Stimulated activated CD8-positive, alpha-beta memory T cell treated with anti-CD3 and anti-CD28 coated beads, Interleukin-15, amount 100 ng/mL, for 1 hour (primary cell): ENCODE measurements around the gene HCN2.

Experiments
- DNase-seq: peaks from one replicate; pipeline ENCODE4 v3.0.0-alpha.2; 2020; ENCODE audit warnings: low read depth

The HCN2 gene

GRCh38 chr19:657611-658010 is 67.9 kb downstream of the HCN2 start:
- DNase-seq, result no peak

DNA sequence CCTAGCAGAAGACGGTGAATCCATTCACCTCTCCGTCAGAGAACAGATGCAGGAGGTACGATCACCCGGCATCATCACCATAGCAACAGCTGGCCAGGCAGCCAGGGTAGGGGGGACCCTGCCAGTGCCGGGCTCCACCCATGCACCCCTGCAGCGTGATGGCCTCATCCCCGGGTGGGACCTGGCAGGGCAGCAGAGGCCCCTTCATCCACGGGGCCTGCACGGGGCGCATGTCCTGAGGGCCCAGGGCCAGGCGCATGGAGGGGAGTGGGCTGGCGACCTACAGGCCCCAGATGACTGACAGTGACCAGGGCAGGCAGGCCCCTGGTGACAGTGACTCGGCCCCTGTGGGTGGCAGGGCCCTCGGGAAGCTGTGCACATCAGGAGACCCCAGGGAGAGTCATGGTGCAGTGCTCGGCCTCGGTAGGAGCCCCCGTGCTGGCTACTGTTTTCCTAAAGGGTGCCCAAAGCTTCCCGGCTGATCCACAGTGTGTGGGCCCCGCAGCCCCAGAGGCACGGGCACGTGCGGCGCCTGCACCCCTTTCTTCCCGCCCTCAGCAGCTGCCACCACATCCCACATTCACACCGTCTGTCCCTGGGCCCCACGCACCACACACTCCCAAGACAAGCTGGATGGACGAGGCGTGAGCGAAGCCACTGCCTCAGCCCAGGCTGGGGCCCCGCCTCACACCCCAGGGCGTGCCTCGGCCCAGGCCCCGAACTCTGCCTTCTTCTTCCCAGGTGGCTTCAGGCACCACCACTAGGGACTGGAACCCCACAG is 68.6 kb downstream of the HCN2 start:
- no peak for DNase-seq

DNA sequence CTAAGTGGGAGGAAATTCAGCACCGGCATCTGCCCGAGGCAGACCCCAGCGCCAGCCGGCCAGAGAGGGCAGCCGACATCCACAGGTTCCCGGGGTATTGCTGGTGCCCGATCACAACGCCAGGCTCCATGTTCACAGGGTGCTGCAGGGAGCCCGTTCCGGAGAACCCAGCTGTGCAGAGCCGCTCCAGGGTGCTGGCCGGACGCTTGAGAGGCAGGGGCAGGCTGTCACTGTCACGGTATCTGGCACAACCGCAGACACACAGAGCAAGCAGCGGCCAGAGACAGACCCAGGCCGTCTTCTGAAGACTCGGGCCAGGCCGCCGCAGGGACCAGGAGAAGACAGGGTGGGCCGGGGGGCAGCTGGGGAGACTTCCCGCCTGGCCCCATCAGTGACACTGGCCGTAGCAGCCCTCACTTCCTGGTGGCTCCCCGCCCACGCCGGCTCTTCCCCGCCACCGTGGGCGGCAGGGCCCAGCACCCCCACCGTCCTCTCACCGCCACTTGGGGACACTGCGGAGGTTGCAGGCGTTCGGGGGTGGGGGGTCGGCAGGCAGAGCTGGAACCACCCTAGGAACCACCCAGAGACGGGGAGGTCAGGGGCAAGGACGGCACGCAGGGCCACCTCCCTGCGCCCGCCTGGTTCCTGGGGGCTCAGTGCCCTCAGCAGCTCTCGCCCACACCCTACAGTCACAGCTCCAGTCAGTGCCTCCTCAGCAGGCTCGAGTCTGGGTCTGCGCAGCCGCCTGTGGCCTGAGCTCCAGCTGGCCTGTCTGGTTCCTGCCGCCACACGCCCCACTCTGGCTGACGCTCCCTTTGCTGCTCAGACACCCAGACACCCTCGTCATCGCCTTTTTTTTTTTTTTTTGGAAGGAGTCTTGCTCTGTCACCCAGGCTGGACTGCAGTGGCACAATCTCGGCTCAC is 69.5 kb downstream of the HCN2 start:
- no peak for DNase-seq

DNA sequence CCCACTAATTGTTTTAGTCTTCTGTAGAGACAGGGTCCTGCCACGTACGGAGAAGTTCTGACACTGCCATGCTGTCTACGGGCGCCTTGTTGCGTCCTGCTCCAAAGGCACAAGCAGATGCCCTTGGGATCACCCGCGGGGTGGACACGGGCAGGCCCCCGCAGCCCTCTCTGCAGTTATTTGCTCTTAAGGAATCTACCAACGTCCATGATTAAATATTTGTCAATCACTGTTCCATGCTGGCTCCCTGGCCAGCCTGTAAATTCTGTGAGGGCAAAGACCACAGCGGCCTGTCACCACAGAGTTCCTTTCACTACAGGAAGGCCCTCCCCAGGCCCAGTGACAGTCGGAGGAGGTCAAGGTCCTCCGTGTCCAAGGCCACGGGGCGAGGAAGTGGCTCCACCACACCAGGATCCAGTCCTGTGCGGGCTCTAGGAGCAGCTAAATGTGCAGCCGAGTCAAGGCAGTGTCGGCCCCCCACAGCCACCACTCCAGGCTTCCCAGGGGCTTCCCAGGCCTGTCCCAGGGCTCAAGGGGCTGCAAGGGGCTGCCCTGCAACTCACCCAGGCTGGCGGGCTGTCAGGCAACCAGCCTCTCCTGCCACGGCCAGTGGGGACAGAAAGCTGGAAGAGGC is 71.2 kb downstream of the HCN2 start:
- DNase-seq, result no peak

GRCh38 chr19:661427-662196 is 71.9 kb downstream of the HCN2 start:
- peak; percentile 49 for DNase-seq

- peak; percentile 36 for DNase-seq
Measured at GRCh38 chr19:662207-662961, 72.7 kb downstream of the HCN2 start.

DNA sequence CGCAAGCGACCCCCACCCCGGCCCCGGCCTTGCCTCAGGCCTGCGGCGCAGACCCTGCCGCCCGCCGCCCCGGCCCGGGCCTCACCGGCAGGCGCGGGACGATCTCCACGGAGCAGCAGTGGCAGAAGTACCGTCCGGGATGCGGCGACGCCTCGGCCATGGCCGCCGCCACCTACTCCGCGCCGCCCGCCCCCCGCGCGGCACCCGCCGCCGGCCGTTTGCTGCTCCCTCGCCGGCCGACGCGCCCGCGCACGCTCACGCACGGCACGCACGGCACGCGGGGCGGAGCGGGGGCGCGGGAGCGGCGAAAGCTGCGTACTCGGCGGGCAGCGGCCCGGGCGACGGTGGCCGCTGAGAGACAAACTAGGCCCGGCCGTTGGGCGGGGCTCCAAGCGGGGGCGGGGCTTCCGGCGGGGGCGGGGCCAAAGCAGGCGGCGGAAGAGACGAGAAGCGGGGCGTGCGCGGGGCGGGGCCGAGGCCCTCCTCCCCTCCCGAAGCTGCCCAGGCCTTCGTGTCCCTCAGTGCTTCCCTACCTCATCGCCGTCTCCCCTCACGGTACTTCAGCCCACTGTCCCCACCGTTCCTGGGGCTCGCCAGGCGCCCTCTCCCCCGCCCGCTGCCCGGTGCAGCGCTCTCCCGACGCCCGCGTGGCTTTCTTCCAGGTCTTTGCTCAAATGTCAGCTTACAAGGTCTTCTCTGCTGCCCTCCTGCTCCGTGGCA is 73.4 kb downstream of the HCN2 start, which contains the start of gene RNF126:
Gene RNF126 (minus strand): TSS at position 253 of the 720 bp plus-strand sequence. CDS start 93 bp downstream, at position 160.
- DNase-seq, result peak; percentile 93

DNA sequence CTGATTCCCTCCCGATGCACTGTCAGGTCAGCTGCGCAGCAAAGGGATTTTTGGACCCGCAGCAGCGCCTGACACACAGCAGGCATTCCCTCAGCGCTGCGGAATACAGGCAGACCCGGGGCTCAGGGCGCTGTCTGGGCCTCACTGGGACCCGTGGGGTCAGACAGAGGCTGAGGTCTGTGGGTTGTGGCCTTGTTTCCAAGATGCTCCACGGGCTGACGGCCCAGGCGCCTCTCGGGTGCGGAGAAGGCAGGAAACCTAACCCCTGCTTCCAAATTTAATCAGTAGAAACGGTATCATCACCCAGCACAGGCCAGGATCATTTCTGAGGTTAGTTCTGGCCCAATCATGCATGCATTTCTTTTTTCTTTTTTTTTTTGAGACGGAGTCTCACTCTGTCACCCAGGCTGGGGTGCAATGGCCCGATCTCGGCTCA is 74.0 kb downstream of the HCN2 start:
- no peak for DNase-seq

DNA sequence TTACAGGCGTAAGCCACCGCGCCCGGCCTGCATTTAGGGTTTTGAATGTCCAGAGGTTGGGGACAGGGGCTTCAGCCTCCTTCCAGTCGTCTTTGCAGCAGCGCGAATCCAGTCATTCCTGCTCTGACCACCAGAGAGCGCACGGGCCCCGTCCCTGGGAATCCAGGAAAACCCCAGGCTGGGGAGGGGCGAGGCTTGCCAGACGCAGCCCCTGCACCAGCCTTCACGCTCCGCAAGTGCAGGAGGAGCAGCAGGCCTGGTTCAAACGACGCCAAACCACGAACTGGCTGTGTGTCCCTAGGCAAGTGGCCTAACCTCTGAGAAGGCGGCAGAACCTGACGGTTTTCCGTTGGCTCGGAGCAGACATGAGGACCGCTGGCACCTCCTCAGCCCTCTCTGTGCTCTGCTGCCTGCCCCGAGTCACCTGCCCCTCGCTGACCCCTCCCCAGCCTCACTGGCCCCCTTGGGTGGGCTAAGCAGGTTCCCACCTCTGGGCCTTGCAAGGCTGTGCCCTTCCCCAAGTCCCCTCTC is 75.3 kb downstream of the HCN2 start:
- peak; percentile 66 for DNase-seq
